Panc1 (cell line): ENCODE data around the gene RNF222. TPM values are rescaled to one million over a fixed set of nuclear protein-coding genes. Genes with fewer than 3 reads are reported as not detected.

Source experiments
- ATAC-seq: fragments of 200-7000 bp; cut with Tn5 transposase; 2 replicates; pipeline ENCODE4 v1.9.1; 2020; ENCODE audit warnings: mild to moderate bottlenecking, moderate library complexity
- BruUV-seq: library from RNA; stranded (reverse); fragments of 400-500 nt; replicated peaks from 2 replicates; lab custom pipeline; 2021; lab: Mats Ljungman, UMichigan
- CTCF ChIA-PET: fragments of 300-600 bp; sonication (Branson Sonifier 250); formaldehyde crosslinking; loops from one replicate; lab custom pipeline; 2022; ENCODE audit warnings: antibody characterized with exemption; lab: Charles Lee
- POLR2A ChIA-PET: fragments of 300-600 bp; sonication (Branson Sonifier 250); formaldehyde crosslinking; loops from one replicate; lab custom pipeline; 2022; ENCODE audit warnings: antibody characterized with exemption; lab: Charles Lee
- DNase-seq: peaks from one replicate; pipeline ENCODE4 v3.0.0-alpha.2; 2010; ENCODE audit warnings: low read depth, low spot score
- H3K27ac ChIP-seq: 2 replicates; pipeline ENCODE4 v1.5.1; 2011; ENCODE audit warnings: mild to moderate bottlenecking, low read length, inconsistent platforms
- H3K27me3 ChIP-seq: fragments of 200-500 bp; sonication (Bioruptor generic); 2 replicates; pipeline ENCODE4 v1.6.0; 2014; ENCODE audit warnings: low read length, inconsistent platforms; ENCODE audit not compliant: control insufficient read depth, insufficient read depth
- H3K36me3 ChIP-seq: fragments of 200-500 bp; sonication (Bioruptor generic); 2 replicates; pipeline ENCODE4 v1.5.1; 2014; ENCODE audit warnings: inconsistent platforms, mild to moderate bottlenecking, low read length, moderate library complexity; ENCODE audit not compliant: control insufficient read depth, insufficient read depth
- H3K4me1 ChIP-seq: 2 replicates; pipeline ENCODE4 v1.5.1; 2011; ENCODE audit warnings: inconsistent platforms, mild to moderate bottlenecking, low read length, moderate library complexity; ENCODE audit not compliant: control insufficient read depth, insufficient read depth
- H3K4me3 ChIP-seq, 2 experiments: 2 replicates each; pipeline ENCODE4 v1.5.1; 2011 to 2012; ENCODE audit warnings: low read depth in 2 of 2, low read length in 2 of 2, mild to moderate bottlenecking in 2 of 2, inconsistent platforms in 1 of 2, moderate library complexity in 1 of 2
- H3K9me3 ChIP-seq: fragments of 200-500 bp; sonication (Bioruptor generic); 2 replicates; pipeline ENCODE4 v1.5.1; 2014; ENCODE audit warnings: low read depth, mild to moderate bottlenecking, inconsistent platforms, low read length, moderate library complexity; ENCODE audit not compliant: control insufficient read depth, insufficient read depth
- CTCF ChIP-seq: fragments of 450-650 bp; IDR thresholded peaks from 2 replicates; pipeline ENCODE4 v1.5.1; 2017; ENCODE audit warnings: mild to moderate bottlenecking
- POLR2AphosphoS5 ChIP-seq: IDR thresholded peaks from 2 replicates; pipeline ENCODE4 v1.6.1; 2012; ENCODE audit warnings: mild to moderate bottlenecking, low read depth, low read length, moderate library complexity
- REST ChIP-seq, 2 experiments: IDR thresholded peaks; 2 replicates each; pipeline ENCODE4 v1.6.1; 2011 to 2012; ENCODE audit warnings: low read depth in 2 of 2, control low read depth in 1 of 2, low read length in 1 of 2, mild to moderate bottlenecking in 1 of 2, moderate library complexity in 1 of 2; ENCODE audit not compliant: insufficient read depth in 1 of 2
- SIN3A ChIP-seq: IDR thresholded peaks from 2 replicates; pipeline ENCODE4 v1.6.1; 2012; ENCODE audit warnings: low read depth, mild to moderate bottlenecking, low read length, moderate library complexity, borderline replicate concordance; ENCODE audit not compliant: insufficient read depth
- TCF7L2 ChIP-seq: IDR thresholded peaks from 2 replicates; pipeline ENCODE4 v1.6.1; 2011; ENCODE audit warnings: mild to moderate bottlenecking, low read depth, low read length, inconsistent platforms
- in situ Hi-C: cut with HindIII; loops from 2 replicates; pipeline ENCODE4 v1.10.0; 2016; ENCODE audit warnings: low sequenced_read_pairs, low pct_unique_long_range_greater_than_20kb
- intact Hi-C: fragments of 100-400 bp; cut with micrococcal nuclease; formaldehyde crosslinking; loops from one replicate; pipeline ENCODE4 v1.10.0; 2022; ENCODE audit not compliant: unreplicated experiment
- total RNA-seq: library from RNA; stranded (reverse); gene quantifications from one replicate; pipeline ENCODE4 v1.2.1, GENCODE V29; 2021; ENCODE audit not compliant: unreplicated experiment

Gene RNF222
- total RNA-seq, 1 experiment from 2014 or later = not detected

GRCh38 chr17:8442310-8442709 lies 44.7 kb upstream of the RNF222 start:
- intact Hi-C loops (no loop called here), in situ Hi-C loops (no loop called here)
- Histone ChIP-seq H3K27me3 (no peaks in the 10 kb centered on the region), H3K4me1 (no peaks in the 10 kb centered on the region), H3K36me3 (peaks cover 14% of the 10 kb centered on the region), H3K27ac (no peak overlapping the region), H3K9me3 (no peaks in the 10 kb centered on the region), H3K4me3 (no peak overlapping the region)
- POLR2A ChIA-PET = no interaction called here
- CTCF ChIA-PET = no interaction called here
- TF ChIP-seq CTCF (no peak), SIN3A (no peak), TCF7L2 (no peak), POLR2AphosphoS5 (no peak), REST (IDR thresholded peaks at IDR 0.05; ENCODE audit: insufficient read depth in 1 of 2, low read depth in 2 of 2, low read length in 1 of 2) (no peak)
- no peak for DNase-seq
- no TSS peak for BruUV-seq
- ATAC-seq = no peak

- Histone ChIP-seq H3K4me3 (no peak overlapping the region), H3K9me3 (no peaks in the 10 kb centered on the region), H3K36me3 (peaks cover 15% of the 10 kb centered on the region), H3K27me3 (no peaks in the 10 kb centered on the region), H3K4me1 (no peaks in the 10 kb centered on the region), H3K27ac (no peak overlapping the region)
- in situ Hi-C loops = no loop called here
- no peak for TF ChIP-seq CTCF
- TF ChIP-seq SIN3A = no peak
- TF ChIP-seq TCF7L2 = no peak
- TF ChIP-seq POLR2AphosphoS5 = no peak
- TF ChIP-seq REST (IDR thresholded peaks at IDR 0.05; ENCODE audit: insufficient read depth in 1 of 2, low read depth in 2 of 2, low read length in 1 of 2) = no peak
- ChIA-PET POLR2A (interaction anchor here (0.6 kb wide), 1 partner anchor 324 kb away, joined by 3 read pairs; no protein-coding TSS in a partner anchor), CTCF (no interaction called here)
- no TSS peak for BruUV-seq
- ATAC-seq (no peak), DNase-seq (no peak)
- intact Hi-C loops = no loop called here
These were observed 44.1 kb upstream of the RNF222 start for GRCh38 chr17:8441690-8442089.
